AG08395 (cell line): ENCODE measurements around the gene GATD1.
A peak's percentile ranks its signal among the peaks of the same experiment; 100 is the strongest.

Source experiments
- DNase-seq: peaks from one replicate; pipeline ENCODE4 v3.0.0; 2012; ENCODE audit warnings: mixed read lengths, low spot score

The GATD1 gene

GRCh38 chr11:726278-727220 lies 50.7 kb downstream of the GATD1 start:
- no peak for DNase-seq

- DNase-seq, result no peak
Measured at GRCh38 chr11:725624-726202, 51.6 kb downstream of the GATD1 start.

- no peak for DNase-seq
Measured at GRCh38 chr11:724778-725386, 52.4 kb downstream of the GATD1 start.

GRCh38 chr11:724049-724777 lies 53.1 kb downstream of the GATD1 start:
- no peak for DNase-seq

GRCh38 chr11:723120-723883 lies 54.0 kb downstream of the GATD1 start:
- peak; percentile 47 for DNase-seq

GRCh38 chr11:722346-722811 lies 54.9 kb downstream of the GATD1 start:
- no peak for DNase-seq

- DNase-seq, result no peak
Measured at GRCh38 chr11:721741-722345, 55.4 kb downstream of the GATD1 start.

- DNase-seq, result no peak
Measured at GRCh38 chr11:721247-721740, 56.0 kb downstream of the GATD1 start.

- no peak for DNase-seq
Measured at GRCh38 chr11:720642-721246, 56.5 kb downstream of the GATD1 start.

GRCh38 chr11:720017-720641 lies 57.2 kb downstream of the GATD1 start:
- DNase-seq, result no peak

- DNase-seq, result no peak
Measured at GRCh38 chr11:719214-720016, 57.9 kb downstream of the GATD1 start.
